Tibial nerve (tissue), 4 donors: ENCODE measurements around the gene NINJ2.

Experiments used
- CTCF ChIP-seq, 5 experiments: fragments of 200-600 bp in 3 of 5; fragments of 450-650 bp in 2 of 5; sonication (generic) in 3 of 5; IDR thresholded peaks; one replicate each; pipeline ENCODE4 v1.5.1; 2016 to 2019; ENCODE audit warnings: antibody characterized with exemption in 5 of 5, mild to moderate bottlenecking in 3 of 5, moderate library complexity in 2 of 5
- EP300 ChIP-seq, 2 donors: sonication (generic); formaldehyde crosslinking; IDR thresholded peaks; one replicate each; pipeline ENCODE4 v1.6.1; 2017; ENCODE audit warnings: antibody characterized with exemption in 2 of 2, mild to moderate bottlenecking in 1 of 2
- POLR2A ChIP-seq, 2 donors: fragments of 450-650 bp; IDR thresholded peaks; one replicate each; pipeline ENCODE4 v1.6.1; 2017; ENCODE audit warnings: antibody characterized with exemption in 2 of 2, mild to moderate bottlenecking in 2 of 2, moderate library complexity in 2 of 2

GRCh38 chr12:659090-659683 lies 4.1 kb downstream of the NINJ2 start:
- no peak for TF ChIP-seq CTCF (IDR thresholded peaks at IDR 0.05)
- no peak for TF ChIP-seq POLR2A (IDR thresholded peaks at IDR 0.05)
- no peak for TF ChIP-seq EP300 (IDR thresholded peaks at IDR 0.05)
